GM19328 (cell line): Measurements from ENCODE around the gene TMTC4.
A peak's percentile ranks its signal among the peaks of the same experiment; 100 is the strongest.
"Not testable (repeated sequence)": the region's sequence is repeated elsewhere in the genome, so short reads cannot be mapped to it uniquely, and the experiment has no call there.

Source experiments
- ATAC-seq: cut with Tn5 transposase; IDR thresholded peaks from one replicate; pipeline ENCODE4 v1.9.1; 2021; ENCODE audit warnings: mild to moderate bottlenecking, moderate library complexity; ENCODE audit not compliant: unreplicated experiment

Gene TMTC4

GRCh38 chr13:100674572-100674871 lies at the start of gene TMTC4:
TSS of gene TMTC4 (minus strand) at chr13:100674795. CDS start at chr13:100670362, 4,433 bp downstream.
- ATAC-seq = peak; percentile 39

GRCh38 chr13:100722517-100722916 lies 47.9 kb upstream of the TMTC4 start:
- ATAC-seq = no peak

- peak; percentile 81 for ATAC-seq
Observed at GRCh38 chr13:100721885-100722512, 47.4 kb upstream of the TMTC4 start.

GRCh38 chr13:100715604-100716003 lies 41.0 kb upstream of the TMTC4 start:
- ATAC-seq = no peak

GRCh38 chr13:100714478-100714877 lies 39.9 kb upstream of the TMTC4 start:
- no peak for ATAC-seq

GRCh38 chr13:100710176-100710575 lies 35.6 kb upstream of the TMTC4 start:
- no peak for ATAC-seq

- no peak for ATAC-seq
Observed at GRCh38 chr13:100707818-100708740, 33.5 kb upstream of the TMTC4 start.

- ATAC-seq = not testable (repeated sequence)
Observed at GRCh38 chr13:100698331-100698730, 23.7 kb upstream of the TMTC4 start.

- ATAC-seq = no peak
Observed at GRCh38 chr13:100695509-100695773, 20.8 kb upstream of the TMTC4 start.

- ATAC-seq = no peak
Observed at GRCh38 chr13:100694722-100695508, 20.3 kb upstream of the TMTC4 start.

- no peak for ATAC-seq
Observed at GRCh38 chr13:100689191-100689590, 14.6 kb upstream of the TMTC4 start.

- no peak for ATAC-seq
Observed at GRCh38 chr13:100680131-100680530, 5.5 kb upstream of the TMTC4 start.

GRCh38 chr13:100677128-100677527 lies 2.5 kb upstream of the TMTC4 start:
- not testable (repeated sequence) for ATAC-seq

- no peak for ATAC-seq
Observed at GRCh38 chr13:100675661-100676129, 1.1 kb upstream of the TMTC4 start.

- ATAC-seq = peak; percentile 95
Observed at GRCh38 chr13:100674872-100675660, 471 bp upstream of the TMTC4 start.

- ATAC-seq = peak; percentile 30
Observed at GRCh38 chr13:100673713-100674571, 653 bp downstream of the TMTC4 start.

- no peak for ATAC-seq
Observed at GRCh38 chr13:100673376-100673712, 1.3 kb downstream of the TMTC4 start.

GRCh38 chr13:100671389-100672182 lies 3.0 kb downstream of the TMTC4 start:
- ATAC-seq = no peak

GRCh38 chr13:100668408-100668807 lies 6.2 kb downstream of the TMTC4 start:
- no peak for ATAC-seq
